ENCODE data around the gene TTC23.

Gene TTC23

DNA sequence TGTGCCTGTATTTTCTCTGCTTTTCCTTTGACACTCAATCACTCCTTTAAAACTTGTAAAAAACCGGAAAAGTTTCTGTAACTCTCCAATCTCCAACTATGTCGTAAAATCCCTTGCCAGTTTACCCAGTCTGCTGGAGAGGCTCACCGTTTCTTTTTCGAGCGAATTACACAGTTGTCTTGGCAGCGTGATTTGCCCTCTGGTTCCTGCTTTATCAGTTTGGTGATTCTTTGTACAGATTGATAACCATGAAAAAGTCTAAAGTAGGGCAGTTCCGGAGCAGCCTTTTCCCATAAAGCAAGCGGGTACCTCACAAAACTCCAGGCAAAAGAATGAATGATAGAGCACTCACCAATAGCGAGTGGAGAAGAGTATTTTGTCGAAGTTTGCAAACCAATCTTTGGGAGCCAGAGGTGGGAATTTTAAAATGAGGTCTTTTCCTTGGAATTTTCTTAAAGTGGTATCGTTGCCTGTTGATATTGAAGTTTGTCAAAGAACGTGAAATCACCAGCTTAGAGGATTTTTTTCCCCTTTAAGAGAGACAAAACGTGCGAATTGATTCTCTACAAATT lies at the start of gene TTC23:
Gene TTC23 (minus strand): TSS at position 312 of the 572 bp plus-strand sequence. CDS start 20,869 bp downstream, outside the sequence.
- no peak for DNase-seq (ENCODE audit: low read depth, low spot score)

DNA sequence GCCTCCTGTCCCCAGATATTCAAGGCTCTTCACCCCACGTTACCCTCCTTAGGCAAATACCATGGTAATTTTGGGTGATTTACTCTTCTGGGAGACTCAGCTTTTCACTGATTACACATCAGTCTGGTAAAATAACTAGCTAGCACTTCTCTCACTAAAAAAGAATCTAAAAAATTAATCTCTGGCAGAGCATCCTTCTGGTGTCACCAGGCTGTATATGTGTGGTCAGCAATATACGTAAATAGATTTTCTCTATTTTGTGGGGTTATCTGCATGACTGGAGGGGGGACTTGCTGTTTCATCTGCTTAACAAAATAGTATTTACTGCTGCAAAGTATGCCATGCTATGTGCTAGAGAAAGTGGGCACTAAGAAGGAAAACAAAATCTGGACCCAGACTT lies 47.0 kb upstream of the TTC23 start:
- DNase-seq (ENCODE audit: low read depth, low spot score): no peak

GRCh38 chr15:99295840-99296239 lies 46.5 kb upstream of the TTC23 start:
- DNase-seq (ENCODE audit: low read depth, low spot score): no peak

GRCh38 chr15:99291643-99292042 lies 42.3 kb upstream of the TTC23 start:
- DNase-seq (ENCODE audit: low read depth, low spot score): no peak

GRCh38 chr15:99283717-99284116 lies 34.3 kb upstream of the TTC23 start:
- no peak for DNase-seq (ENCODE audit: low read depth, low spot score)

DNA sequence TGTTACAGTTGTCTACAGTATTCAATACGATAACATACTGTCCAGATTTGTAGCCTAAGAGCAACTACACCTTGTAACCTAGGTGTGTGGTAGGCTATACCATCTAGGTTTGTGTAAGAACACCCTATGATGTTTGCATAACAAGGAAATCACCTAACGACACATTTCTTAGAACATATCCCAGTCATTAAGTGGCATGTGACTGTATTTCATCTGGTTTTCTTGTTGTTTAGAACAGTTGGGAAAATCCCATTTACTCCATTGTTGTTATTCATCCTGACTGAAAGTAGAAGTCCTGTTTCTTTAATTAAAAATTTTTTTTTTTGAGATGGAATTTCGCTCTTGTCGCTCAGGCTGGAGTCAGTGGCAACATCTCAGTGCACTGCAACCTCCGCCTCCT lies 33.2 kb upstream of the TTC23 start:
- no peak for DNase-seq (ENCODE audit: low read depth, low spot score)

- DNase-seq (ENCODE audit: low read depth, low spot score): no peak
These were observed 32.7 kb upstream of the TTC23 start for GRCh38 chr15:99282121-99282520.

GRCh38 chr15:99279827-99280226 lies 30.4 kb upstream of the TTC23 start:
- DNase-seq (ENCODE audit: low read depth, low spot score): no peak

DNA sequence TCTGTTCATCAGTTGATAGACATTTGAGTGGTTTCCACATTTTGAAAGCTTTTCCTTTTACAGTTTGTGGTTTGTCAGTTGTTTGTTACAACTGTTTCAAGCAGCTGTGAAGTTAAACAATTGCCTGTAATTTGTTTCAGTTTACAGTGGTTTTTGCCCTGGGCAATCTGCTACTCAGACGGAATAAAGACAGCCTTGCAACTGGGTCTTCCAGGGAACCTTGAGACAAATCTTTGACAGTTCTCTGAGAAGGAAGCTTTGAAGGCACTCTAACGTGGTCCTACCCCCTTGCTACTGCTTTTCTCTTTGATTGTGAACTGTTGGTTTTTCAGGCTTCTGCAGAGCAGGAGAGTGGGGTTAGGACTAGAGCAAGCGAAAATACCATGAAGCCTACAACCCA lies 29.9 kb upstream of the TTC23 start:
- DNase-seq (ENCODE audit: low read depth, low spot score): no peak

- no peak for DNase-seq (ENCODE audit: low read depth, low spot score)
These were observed 26.2 kb upstream of the TTC23 start for GRCh38 chr15:99275525-99276128.

GRCh38 chr15:99275061-99275460 lies 25.7 kb upstream of the TTC23 start:
- no peak for DNase-seq (ENCODE audit: low read depth, low spot score)

DNA sequence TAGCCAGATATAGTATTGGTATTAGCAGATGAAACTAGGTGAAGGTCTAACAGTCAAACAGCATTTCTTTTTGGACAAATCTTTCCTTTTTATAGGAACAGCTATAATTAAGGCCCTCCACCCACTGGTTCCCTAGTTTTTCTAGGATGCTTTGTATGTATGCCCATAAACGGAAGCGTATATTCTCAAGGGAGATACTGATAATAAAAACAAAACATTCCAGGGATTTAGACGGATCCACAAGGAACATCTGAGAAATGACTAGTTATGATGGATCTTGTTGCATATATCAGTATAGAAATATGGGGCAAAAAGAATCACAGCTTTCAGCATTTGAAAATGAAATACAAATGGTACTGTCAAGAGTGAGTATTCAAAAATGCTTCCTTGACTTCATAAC lies 24.4 kb upstream of the TTC23 start:
- DNase-seq (ENCODE audit: low read depth, low spot score): no peak

GRCh38 chr15:99268431-99268830 lies 19.1 kb upstream of the TTC23 start:
- no peak for DNase-seq (ENCODE audit: low read depth, low spot score)

DNA sequence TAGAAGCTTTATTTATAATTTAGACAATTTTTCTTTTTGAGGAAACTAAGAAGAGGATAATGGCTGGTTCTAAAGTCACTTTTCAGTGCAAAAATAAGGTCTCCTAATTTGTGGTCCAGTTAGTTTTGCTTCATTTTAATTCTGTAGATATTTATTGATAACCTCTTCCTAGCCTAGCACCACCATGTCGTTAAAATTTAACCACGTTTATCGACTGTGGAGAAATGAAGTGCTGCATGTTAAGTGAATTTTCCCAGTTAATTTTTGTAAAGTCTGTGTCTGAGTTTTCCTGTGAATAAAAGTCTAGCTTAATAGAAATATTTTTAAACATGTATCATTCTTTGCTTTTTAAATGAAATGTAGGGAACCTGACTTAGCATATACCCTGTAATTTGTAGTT lies 18.6 kb upstream of the TTC23 start:
- DNase-seq (ENCODE audit: low read depth, low spot score): no peak

DNA sequence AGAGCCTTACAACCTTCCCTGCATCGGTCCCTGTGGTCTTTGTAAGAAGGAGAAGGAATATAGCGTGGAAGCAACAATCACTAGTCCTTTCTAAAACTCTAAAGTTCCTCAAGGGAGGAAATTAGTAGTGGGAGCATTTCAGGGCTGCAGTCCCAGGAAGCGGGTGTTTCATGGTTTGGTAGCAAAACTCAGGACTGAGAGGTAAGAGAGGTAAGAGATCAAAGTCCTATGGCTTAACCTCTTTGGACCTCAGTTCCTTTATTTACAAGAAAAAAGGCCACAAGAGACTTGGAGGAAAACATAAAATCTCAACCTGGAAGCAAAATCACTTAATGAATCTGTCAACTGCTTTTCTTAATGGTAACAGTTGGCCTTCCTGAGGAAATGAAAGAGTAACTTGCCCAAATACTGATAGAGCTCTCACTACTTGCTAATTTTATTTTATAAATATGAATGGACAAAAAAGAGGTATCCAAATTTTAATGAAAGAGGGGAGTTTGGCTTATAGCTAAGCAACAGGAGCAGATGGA lies 16.2 kb upstream of the TTC23 start:
- DNase-seq (ENCODE audit: low read depth, low spot score): no peak

DNA sequence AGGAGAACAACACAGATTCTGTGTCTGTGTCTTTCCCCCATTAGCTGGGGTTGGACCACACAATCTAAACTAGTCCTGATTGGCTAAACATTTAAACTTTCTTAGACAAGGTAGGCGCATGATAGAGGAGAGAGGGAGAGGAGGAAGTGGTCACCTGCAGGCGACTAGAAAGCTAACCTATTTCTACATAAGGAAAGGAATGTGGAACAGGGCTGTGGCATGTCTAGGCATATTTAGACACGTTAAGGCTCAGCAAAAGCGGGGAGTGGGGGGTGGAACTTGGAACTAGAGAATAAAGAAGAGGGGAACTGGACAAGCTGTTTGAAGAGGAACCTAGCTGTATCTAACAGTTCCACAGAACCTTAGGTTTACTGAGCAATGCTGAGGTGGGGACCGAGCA lies 14.7 kb upstream of the TTC23 start:
- no peak for DNase-seq (ENCODE audit: low read depth, low spot score)

GRCh38 chr15:99257107-99257750 lies 7.8 kb upstream of the TTC23 start:
- no peak for DNase-seq (ENCODE audit: low read depth, low spot score)

GRCh38 chr15:99253381-99254090 lies 4.2 kb upstream of the TTC23 start:
- no peak for DNase-seq (ENCODE audit: low read depth, low spot score)

GRCh38 chr15:99252326-99252725 lies 2.9 kb upstream of the TTC23 start:
- DNase-seq (ENCODE audit: low read depth, low spot score): no peak

DNA sequence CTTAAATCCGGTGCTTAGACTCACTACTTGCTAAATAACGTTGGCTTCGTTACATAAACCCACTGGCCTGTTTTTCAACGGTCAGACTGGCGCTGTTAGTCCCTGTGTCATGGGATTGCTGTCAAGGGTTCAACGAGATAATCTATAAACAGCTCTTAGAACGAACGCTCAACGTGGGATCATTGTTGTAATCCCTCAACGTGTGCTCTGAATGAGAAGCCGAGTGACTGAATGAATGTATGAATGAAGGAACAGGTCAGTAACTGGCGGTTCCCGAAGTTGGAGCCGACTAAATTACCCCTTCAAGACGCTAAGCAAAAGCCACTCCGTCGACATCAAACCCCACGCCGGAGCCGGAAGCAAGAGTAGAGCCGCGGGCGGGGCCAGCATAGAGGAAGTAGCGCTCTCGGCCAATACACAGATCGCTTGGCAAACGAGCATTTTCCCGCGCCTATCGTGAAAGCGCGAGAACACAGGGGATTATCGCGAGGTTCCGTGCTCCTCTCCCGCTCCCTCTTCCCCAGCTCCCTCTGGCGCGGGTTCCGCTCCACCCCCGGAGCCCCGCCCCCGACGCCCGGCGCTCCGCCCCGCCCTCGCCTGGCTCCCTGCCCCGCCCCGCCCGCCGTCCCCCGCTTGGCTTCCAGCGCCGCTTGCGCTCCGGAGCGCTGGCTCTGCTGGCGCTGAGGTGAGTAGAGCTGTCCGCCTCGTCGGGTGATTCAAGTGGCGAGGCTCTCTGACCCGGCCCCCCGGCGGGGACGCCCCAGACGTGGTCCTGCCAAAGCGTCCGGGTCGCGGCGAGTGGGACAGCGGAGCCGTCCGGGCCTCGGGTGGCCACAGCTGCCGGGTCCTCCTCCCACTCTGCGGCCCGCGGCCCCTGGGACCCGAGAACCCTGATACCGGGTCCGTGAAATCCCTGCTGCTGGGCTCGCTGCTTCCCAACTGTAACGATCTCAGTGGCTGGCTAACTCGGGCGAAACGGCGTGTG lies 1.8 kb upstream of the TTC23 start, which contains the start of gene LRRC28:
Gene LRRC28 (plus strand): TSS at position 625 of the 985 bp plus-strand sequence. CDS start 4,477 bp downstream, outside the sequence.
- peak; percentile 89 for DNase-seq (ENCODE audit: low read depth, low spot score)

- no peak for DNase-seq (ENCODE audit: low read depth, low spot score)
These were observed 1.1 kb upstream of the TTC23 start for GRCh38 chr15:99250494-99250856.
